Upper lobe of right lung (tissue), 1 donor: ENCODE results near the gene NPIPB2. TPM values are rescaled to one million over a fixed set of nuclear protein-coding genes. Genes with fewer than 3 reads are reported as not detected.
"Not testable (repeated sequence)": the region's sequence is repeated elsewhere in the genome, so short reads cannot be mapped to it uniquely, and the experiment has no call there.

Experiments used
- ATAC-seq: fragments of 200-7000 bp; cut with Tn5 transposase; one replicate; pipeline ENCODE4 v1.9.1; 2020; ENCODE audit warnings: mild to moderate bottlenecking, moderate library complexity
- DNase-seq: peaks from one replicate; pipeline ENCODE4 v3.0.0-alpha.2; 2020
- H3K27ac ChIP-seq: fragments of 200-600 bp; one replicate; pipeline ENCODE4 v1.8.0; 2022
- H3K27me3 ChIP-seq: fragments of 200-600 bp; one replicate; pipeline ENCODE4 v1.8.0; 2022; ENCODE audit warnings: mild to moderate bottlenecking
- H3K36me3 ChIP-seq: fragments of 200-600 bp; one replicate; pipeline ENCODE4 v1.8.0; 2022
- H3K4me1 ChIP-seq: fragments of 200-600 bp; one replicate; pipeline ENCODE4 v1.8.0; 2022
- H3K4me3 ChIP-seq: fragments of 200-600 bp; one replicate; pipeline ENCODE4 v1.8.0; 2022; ENCODE audit warnings: mild to moderate bottlenecking
- H3K9me3 ChIP-seq: fragments of 200-600 bp; one replicate; pipeline ENCODE4 v1.8.0; 2022
- CTCF ChIP-seq: fragments of 200-600 bp; IDR thresholded peaks from one replicate; pipeline ENCODE4 v1.8.0; 2022; ENCODE audit warnings: antibody characterized with exemption
- intact Hi-C: fragments of 100-400 bp; cut with DNase I; formaldehyde crosslinking; loops from one replicate; pipeline ENCODE4 v1.11.0; 2022
- total RNA-seq: library from RNA; stranded (reverse); fragmentation: NEBNext Ultra II Directional; extraction: Animal tissue kit (Norgen Biotek cat#: 25700); gene quantifications from one replicate; pipeline ENCODE4 v1.2.1, GENCODE V29; 2021
- donor health status: DM: no; HTN: yes; CAD: no; lungs with severe emphysema.

NPIPB2 gene
- total RNA-seq, 1 donor from 2014 or later = 6.3 TPM

- Histone ChIP-seq H3K9me3 (no peaks in the 10 kb centered on the region), H3K27me3 (no peaks in the 10 kb centered on the region), H3K27ac (no peak within 1 kb of the TSS), H3K4me3 (no peak within 1 kb of the TSS), H3K36me3 (no peaks in the 10 kb centered on the region), H3K4me1 (no peaks in the 10 kb centered on the region)
- TF ChIP-seq CTCF = no peak
- intact Hi-C loops = no loop called here
- ATAC-seq (no peak), DNase-seq (no peak)
Measured at GRCh38 chr16:11964761-11965551, 23.1 kb upstream of the NPIPB2 start, which contains the start of gene TNFRSF17. Gene TNFRSF17 (plus strand): TSS chr16:11965210. CDS start chr16:11965325, 115 bp downstream.

GRCh38 chr16:11963706-11964105 lies 21.9 kb upstream of the NPIPB2 start:
- H3K27ac ChIP-seq = no peak overlapping the region
- DNase-seq (no peak), ATAC-seq (no peak)
- H3K36me3 ChIP-seq = no peaks in the 10 kb centered on the region
- no peaks in the 10 kb centered on the region for H3K27me3 ChIP-seq
- no peak for TF ChIP-seq CTCF
- no peak overlapping the region for H3K4me3 ChIP-seq
- no peaks in the 10 kb centered on the region for H3K4me1 ChIP-seq
- H3K9me3 ChIP-seq = no peaks in the 10 kb centered on the region
- intact Hi-C loops = no loop called here

- ATAC-seq, H3K27ac ChIP-seq, H3K9me3 ChIP-seq, intact Hi-C loops, H3K36me3 ChIP-seq, H3K27me3 ChIP-seq, DNase-seq, H3K4me1 ChIP-seq, H3K4me3 ChIP-seq: not testable (repeated sequence)
Measured at GRCh38 chr16:11962978-11963377, 21.1 kb upstream of the NPIPB2 start.

- H3K4me1 ChIP-seq, H3K36me3 ChIP-seq, ATAC-seq, DNase-seq, H3K9me3 ChIP-seq, H3K4me3 ChIP-seq, intact Hi-C loops, H3K27ac ChIP-seq, H3K27me3 ChIP-seq: not testable (repeated sequence)
Measured at GRCh38 chr16:11962457-11962856, 20.6 kb upstream of the NPIPB2 start.

- Histone ChIP-seq H3K4me1 (no peaks in the 10 kb centered on the region), H3K4me3 (no peak overlapping the region), H3K9me3 (no peaks in the 10 kb centered on the region), H3K27ac (no peak overlapping the region), H3K36me3 (no peaks in the 10 kb centered on the region), H3K27me3 (no peaks in the 10 kb centered on the region)
- no peak for TF ChIP-seq CTCF
- DNase-seq (no peak), ATAC-seq (no peak)
- intact Hi-C loops = no loop called here
Measured at GRCh38 chr16:11957591-11958395, 15.9 kb upstream of the NPIPB2 start.

GRCh38 chr16:11956558-11956957 lies 14.7 kb upstream of the NPIPB2 start:
- ATAC-seq (no peak), DNase-seq (no peak)
- Histone ChIP-seq H3K27ac (no peak overlapping the region), H3K36me3 (no peaks in the 10 kb centered on the region), H3K9me3 (no peaks in the 10 kb centered on the region), H3K27me3 (no peaks in the 10 kb centered on the region), H3K4me1 (no peaks in the 10 kb centered on the region), H3K4me3 (no peak overlapping the region)
- no peak for TF ChIP-seq CTCF
- intact Hi-C loops = no loop called here
